Measurements from ENCODE around the gene PEX14. TPM values are rescaled to one million over a fixed set of nuclear protein-coding genes. Genes with fewer than 3 reads are reported as not detected.

The PEX14 gene
- total RNA-seq, 5 donors from 2014 or later (not counting 1 experiment from before 2014, with no cell fraction given): 22.3 to 24.5 (median 22.7) TPM

DNA sequence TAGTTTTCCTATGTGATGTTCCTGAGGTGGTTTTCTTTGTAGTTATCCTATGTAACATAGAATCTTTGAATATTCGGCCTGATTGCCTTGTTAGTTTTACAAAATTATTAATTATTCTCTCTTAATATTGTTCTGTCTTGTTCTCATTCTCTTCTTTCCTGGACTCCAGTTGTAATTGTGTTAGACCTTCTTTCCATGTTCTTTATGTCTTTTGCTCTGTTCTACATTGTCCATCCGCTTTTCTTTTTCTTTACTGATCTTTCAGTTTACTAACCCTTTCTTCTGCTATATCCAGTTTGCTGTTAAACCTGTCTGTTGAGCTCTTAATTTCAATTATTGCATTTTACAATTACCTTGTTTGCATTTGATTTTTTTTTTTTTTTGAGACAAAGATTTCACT is 89.3 kb downstream of the PEX14 start:
- ChIA-PET CTCF (interaction anchor here in 1 of 2 donors (0.7 kb wide), 2 partner anchors 54 to 56 kb away, joined by 3 to 6 read pairs; no protein-coding TSS in a partner anchor), POLR2A (interaction anchor here in 1 of 2 donors (0.6 kb wide), 1 partner anchor 56 kb away, joined by 3 read pairs; no protein-coding TSS in a partner anchor)
- Histone ChIP-seq H3K9me3 (no peaks in the 10 kb centered on the region), H3K27me3 (replicated peaks in 1 of 2; ENCODE audit: control insufficient read depth in 2 of 2, extremely low read depth in 1 of 2, insufficient read depth in 2 of 2, low read length in 1 of 2) (no peaks in the 10 kb centered on the region), H3K4me1 (ENCODE audit: control insufficient read depth in 1 of 2, extremely low read depth in 1 of 2, insufficient read depth in 2 of 2, low read length in 2 of 2) (no peaks in the 10 kb centered on the region), H3K27ac (ENCODE audit: low read length) (no peak overlapping the region), H3K4me3 (ENCODE audit: control insufficient read depth in 1 of 2, extremely low read depth in 1 of 2, low read length in 1 of 2) (no peak overlapping the region), H3K36me3 (ENCODE audit: control insufficient read depth in 2 of 2, extremely low read depth in 1 of 2, insufficient read depth in 1 of 2, low read length in 1 of 2) (no peaks in the 10 kb centered on the region)
- Mint-ChIP-seq H3K27ac (no peak overlapping the region), H3K9me3 (peaks cover 5 to 7% (median 6%) of the 10 kb centered on the region in 3 donors), H3K4me3 (no peak overlapping the region), H3K27me3 (no peaks in the 10 kb centered on the region), H3K36me3 (peaks cover 24% of the 10 kb centered on the region), H3K4me1 (peaks cover 8 to 17% (median 12%) of the 10 kb centered on the region in 3 donors)
- no CpG with 5 or more reads among the region's 2 CpGs for WGBS (ENCODE audit: insufficient coverage)
- DNase-seq (no peak), ATAC-seq (replicated peaks in 1 of 4) (no peak)

DNA sequence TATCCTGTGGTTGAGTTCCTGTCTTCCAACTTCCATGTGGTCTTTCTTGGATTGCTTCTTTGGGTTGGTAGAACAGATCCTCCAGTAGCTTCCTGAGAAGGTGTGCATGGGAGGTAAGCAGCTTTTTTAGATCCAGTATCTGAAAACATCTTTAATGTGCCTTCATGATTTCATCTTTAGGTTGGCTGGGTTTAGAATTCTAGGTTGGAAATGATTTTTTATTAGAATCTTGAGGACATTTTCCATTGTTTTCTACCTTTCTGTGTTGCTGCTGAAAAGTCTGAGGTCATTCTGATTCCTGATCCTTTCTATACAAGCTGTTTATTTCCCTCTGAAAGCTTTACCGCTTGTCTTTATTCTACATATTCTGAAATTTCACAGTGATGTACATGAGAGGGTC is 94.8 kb downstream of the PEX14 start:
- H3K27me3 Mint-ChIP-seq: no peaks in the 10 kb centered on the region
- Histone ChIP-seq H3K4me1 (ENCODE audit: control insufficient read depth in 1 of 2, extremely low read depth in 1 of 2, insufficient read depth in 2 of 2, low read length in 2 of 2) (no peaks in the 10 kb centered on the region), H3K9me3 (no peaks in the 10 kb centered on the region), H3K4me3 (ENCODE audit: control insufficient read depth in 1 of 2, extremely low read depth in 1 of 2, low read length in 1 of 2) (no peak overlapping the region), H3K27me3 (replicated peaks in 1 of 2; ENCODE audit: control insufficient read depth in 2 of 2, extremely low read depth in 1 of 2, insufficient read depth in 2 of 2, low read length in 1 of 2) (no peaks in the 10 kb centered on the region), H3K36me3 (ENCODE audit: control insufficient read depth in 2 of 2, extremely low read depth in 1 of 2, insufficient read depth in 1 of 2, low read length in 1 of 2) (no peaks in the 10 kb centered on the region), H3K27ac (ENCODE audit: low read length) (no peak overlapping the region)
- ChIA-PET POLR2A (interaction anchor here in 1 of 2 donors (0.7 kb wide), 1 partner anchor 380 kb away, joined by 3 read pairs; no protein-coding TSS in a partner anchor), CTCF (no interaction called here)
- peaks cover 0 to 4% (median 0%) of the 10 kb centered on the region in 3 donors for H3K9me3 Mint-ChIP-seq
- peaks cover 2 to 5% (median 4%) of the 10 kb centered on the region in 3 donors for H3K4me1 Mint-ChIP-seq
- H3K36me3 Mint-ChIP-seq: peaks cover 18% of the 10 kb centered on the region
- DNase-seq (no peak), ATAC-seq (replicated peaks in 1 of 4) (no peak)
- no peak overlapping the region for H3K27ac Mint-ChIP-seq
- H3K4me3 Mint-ChIP-seq: no peak overlapping the region
- no CpG with 5 or more reads among the region's 1 CpG for WGBS (ENCODE audit: insufficient coverage)

DNA sequence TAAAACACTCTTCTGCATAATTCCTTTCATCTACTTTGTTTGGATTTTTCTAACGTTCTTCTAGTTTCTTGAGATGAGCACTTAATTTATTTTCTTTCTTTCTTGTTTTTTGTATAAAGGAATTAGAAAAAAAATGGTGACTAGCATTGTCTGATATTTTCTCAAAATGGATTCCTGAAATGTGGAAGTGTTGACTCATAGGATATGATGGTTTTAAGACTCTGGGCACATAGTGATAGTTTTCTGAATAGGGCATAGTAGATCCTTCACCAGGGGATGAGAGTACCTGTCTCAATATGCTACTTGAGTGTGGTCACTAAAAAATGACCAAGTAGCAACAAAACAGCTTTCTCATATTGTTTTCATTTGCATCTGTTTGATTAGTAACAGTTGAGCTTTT is 100.9 kb downstream of the PEX14 start:
- ATAC-seq (replicated peaks in 1 of 4): no peak
- POLR2A ChIA-PET: interaction anchor here in 1 of 2 donors (0.6 kb wide), 1 partner anchor 128 kb away, joined by 8 read pairs; no protein-coding TSS in a partner anchor
- Mint-ChIP-seq H3K4me1 (no peaks in the 10 kb centered on the region), H3K36me3 (peaks cover 11% of the 10 kb centered on the region), H3K9me3 (no peaks in the 10 kb centered on the region), H3K27ac (no peak overlapping the region), H3K4me3 (no peak overlapping the region), H3K27me3 (no peaks in the 10 kb centered on the region)
- Histone ChIP-seq H3K36me3 (ENCODE audit: control insufficient read depth in 2 of 2, extremely low read depth in 1 of 2, insufficient read depth in 1 of 2, low read length in 1 of 2) (no peaks in the 10 kb centered on the region), H3K27me3 (replicated peaks in 1 of 2; ENCODE audit: control insufficient read depth in 2 of 2, extremely low read depth in 1 of 2, insufficient read depth in 2 of 2, low read length in 1 of 2) (no peaks in the 10 kb centered on the region), H3K4me1 (ENCODE audit: control insufficient read depth in 1 of 2, extremely low read depth in 1 of 2, insufficient read depth in 2 of 2, low read length in 2 of 2) (no peaks in the 10 kb centered on the region), H3K27ac (ENCODE audit: low read length) (no peak overlapping the region), H3K4me3 (ENCODE audit: control insufficient read depth in 1 of 2, extremely low read depth in 1 of 2, low read length in 1 of 2) (no peak overlapping the region), H3K9me3 (no peaks in the 10 kb centered on the region)
- no CpG with 5 or more reads among the region's 1 CpG for WGBS (ENCODE audit: insufficient coverage)
- CTCF ChIA-PET: interaction anchor here in 1 of 2 donors (0.5 kb wide), 1 partner anchor 636 kb away, joined by 10 read pairs; no protein-coding TSS in a partner anchor
- DNase-seq: no peak

DNA sequence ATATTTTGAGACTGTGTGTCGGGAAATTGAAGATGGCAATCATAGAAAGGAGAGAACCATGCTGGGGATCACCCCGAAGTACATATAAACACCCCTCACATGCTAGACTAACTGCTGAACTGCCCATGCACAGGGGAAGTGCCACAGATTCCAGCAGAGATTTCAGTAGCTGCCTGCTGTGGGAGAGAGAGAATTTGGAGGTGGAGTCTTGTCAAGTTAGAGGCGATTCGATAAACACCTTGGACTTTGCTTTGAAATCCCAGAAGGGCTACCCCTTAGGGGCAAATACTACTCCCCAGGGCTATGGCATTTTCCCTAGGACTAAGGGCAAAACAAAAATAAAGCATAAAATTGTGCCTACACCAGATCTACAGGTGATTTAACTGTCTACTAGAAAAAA is 103.3 kb downstream of the PEX14 start:
- CTCF ChIA-PET: no interaction called here
- POLR2A ChIA-PET: no interaction called here

DNA sequence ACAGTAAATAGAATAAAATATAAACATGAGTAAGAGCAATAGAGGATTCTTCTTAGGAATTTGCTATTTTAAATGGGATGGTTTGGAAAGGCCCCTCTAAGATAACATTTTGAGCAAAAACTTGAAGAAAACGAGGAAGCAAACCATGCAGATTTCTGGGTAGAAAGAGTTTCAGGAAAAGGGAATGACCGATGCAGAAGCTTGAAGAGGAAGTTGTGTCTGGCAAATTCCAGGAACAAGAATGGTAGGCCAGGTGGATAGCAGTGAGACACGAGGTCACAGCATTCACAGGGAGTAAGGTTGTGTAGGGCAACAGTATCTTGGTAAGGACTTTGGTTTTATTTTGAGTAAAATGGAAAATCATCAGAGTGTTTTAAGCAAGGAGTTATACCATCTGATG is 108.9 kb downstream of the PEX14 start:
- Histone ChIP-seq H3K27ac (ENCODE audit: low read length) (no peak overlapping the region), H3K4me1 (ENCODE audit: control insufficient read depth in 1 of 2, extremely low read depth in 1 of 2, insufficient read depth in 2 of 2, low read length in 2 of 2) (no peaks in the 10 kb centered on the region), H3K27me3 (replicated peaks in 1 of 2; ENCODE audit: control insufficient read depth in 2 of 2, extremely low read depth in 1 of 2, insufficient read depth in 2 of 2, low read length in 1 of 2) (no peaks in the 10 kb centered on the region), H3K4me3 (ENCODE audit: control insufficient read depth in 1 of 2, extremely low read depth in 1 of 2, low read length in 1 of 2) (no peak overlapping the region), H3K36me3 (ENCODE audit: control insufficient read depth in 2 of 2, extremely low read depth in 1 of 2, insufficient read depth in 1 of 2, low read length in 1 of 2) (no peaks in the 10 kb centered on the region), H3K9me3 (no peaks in the 10 kb centered on the region)
- Mint-ChIP-seq H3K9me3 (no peaks in the 10 kb centered on the region), H3K27ac (no peak overlapping the region), H3K36me3 (peaks cover 23% of the 10 kb centered on the region), H3K4me1 (peaks cover 0 to 10% (median 0%) of the 10 kb centered on the region in 3 donors), H3K4me3 (no peak overlapping the region), H3K27me3 (no peaks in the 10 kb centered on the region)
- WGBS (ENCODE audit: insufficient coverage): 53% methylated on average over 3 of the region's 3 CpGs
- ATAC-seq (replicated peaks in 1 of 4) (no peak), DNase-seq (no peak)
- ChIA-PET CTCF (no interaction called here), POLR2A (no interaction called here)

More for the DNA sequence above, 103.3 kb downstream of the PEX14 start:
- Histone ChIP-seq H3K27me3 (replicated peaks in 1 of 2; ENCODE audit: control insufficient read depth in 2 of 2, extremely low read depth in 1 of 2, insufficient read depth in 2 of 2, low read length in 1 of 2) (no peaks in the 10 kb centered on the region), H3K4me3 (ENCODE audit: control insufficient read depth in 1 of 2, extremely low read depth in 1 of 2, low read length in 1 of 2) (no peak overlapping the region), H3K27ac (ENCODE audit: low read length) (no peak overlapping the region), H3K9me3 (no peaks in the 10 kb centered on the region), H3K36me3 (ENCODE audit: control insufficient read depth in 2 of 2, extremely low read depth in 1 of 2, insufficient read depth in 1 of 2, low read length in 1 of 2) (no peaks in the 10 kb centered on the region), H3K4me1 (ENCODE audit: control insufficient read depth in 1 of 2, extremely low read depth in 1 of 2, insufficient read depth in 2 of 2, low read length in 2 of 2) (no peaks in the 10 kb centered on the region)
- H3K27me3 Mint-ChIP-seq: no peaks in the 10 kb centered on the region
- no peaks in the 10 kb centered on the region for H3K4me1 Mint-ChIP-seq
- no peak for DNase-seq
- no peaks in the 10 kb centered on the region for H3K9me3 Mint-ChIP-seq
- peaks cover 16% of the 10 kb centered on the region for H3K36me3 Mint-ChIP-seq
- H3K4me3 Mint-ChIP-seq: no peak overlapping the region
- ATAC-seq (replicated peaks in 1 of 4): no peak
- no CpG with 5 or more reads among the region's 4 CpGs for WGBS (ENCODE audit: insufficient coverage)
- H3K27ac Mint-ChIP-seq: no peak overlapping the region

DNA sequence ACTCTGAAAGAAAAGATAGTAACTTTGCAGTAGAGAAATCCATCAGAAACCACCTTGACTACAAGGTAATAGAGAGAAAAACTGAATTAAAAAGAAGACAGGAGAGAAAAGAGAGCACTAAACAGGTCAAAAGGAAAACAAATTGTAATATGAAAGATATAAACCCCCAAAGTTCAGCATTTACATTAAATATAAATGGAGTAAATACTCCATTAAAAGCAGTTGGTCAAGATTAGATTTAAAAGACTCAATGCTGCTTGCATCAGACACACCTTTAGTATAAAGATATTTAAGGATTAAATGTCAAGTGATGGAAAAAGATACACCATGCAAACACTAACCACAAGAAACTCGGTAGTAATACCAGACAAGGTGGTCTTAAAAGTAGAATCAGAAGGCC is 110.5 kb downstream of the PEX14 start:
- POLR2A ChIA-PET: no interaction called here

DNA sequence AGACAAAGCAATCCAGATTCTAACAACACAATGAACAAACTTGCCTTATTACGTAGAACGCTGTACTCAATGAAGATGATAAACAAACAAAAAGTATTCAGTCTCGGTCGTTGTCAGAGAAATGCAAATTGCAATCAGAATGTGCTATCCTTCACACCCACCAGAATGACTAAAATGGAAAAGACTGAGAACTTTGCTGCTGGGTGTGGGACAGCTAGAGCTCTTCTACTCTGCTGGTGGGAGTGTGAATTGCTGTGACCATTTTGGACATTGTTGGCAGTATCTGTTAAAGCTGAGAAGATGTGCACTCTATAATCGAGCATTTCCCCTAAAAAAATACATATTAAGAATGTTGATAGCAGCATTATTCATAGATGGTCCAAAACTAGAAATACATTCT is 111.4 kb downstream of the PEX14 start:
- ATAC-seq (replicated peaks in 1 of 4): no peak
- Histone ChIP-seq H3K4me3 (ENCODE audit: control insufficient read depth in 1 of 2, extremely low read depth in 1 of 2, low read length in 1 of 2) (no peak overlapping the region), H3K27me3 (replicated peaks in 1 of 2; ENCODE audit: control insufficient read depth in 2 of 2, extremely low read depth in 1 of 2, insufficient read depth in 2 of 2, low read length in 1 of 2) (no peaks in the 10 kb centered on the region), H3K9me3 (no peaks in the 10 kb centered on the region), H3K27ac (ENCODE audit: low read length) (no peak overlapping the region), H3K4me1 (ENCODE audit: control insufficient read depth in 1 of 2, extremely low read depth in 1 of 2, insufficient read depth in 2 of 2, low read length in 2 of 2) (no peaks in the 10 kb centered on the region), H3K36me3 (ENCODE audit: control insufficient read depth in 2 of 2, extremely low read depth in 1 of 2, insufficient read depth in 1 of 2, low read length in 1 of 2) (no peaks in the 10 kb centered on the region)
- H3K36me3 Mint-ChIP-seq: peaks cover 17% of the 10 kb centered on the region
- ChIA-PET CTCF (no interaction called here), POLR2A (no interaction called here)
- no peak for DNase-seq
- no peak overlapping the region for H3K27ac Mint-ChIP-seq
- peaks cover 0 to 10% (median 0%) of the 10 kb centered on the region in 3 donors for H3K4me1 Mint-ChIP-seq
- H3K27me3 Mint-ChIP-seq: no peaks in the 10 kb centered on the region
- no peak overlapping the region for H3K4me3 Mint-ChIP-seq
- WGBS (ENCODE audit: insufficient coverage): no CpG with 5 or more reads among the region's 5 CpGs
- H3K9me3 Mint-ChIP-seq: no peaks in the 10 kb centered on the region

More for the DNA sequence above, 110.5 kb downstream of the PEX14 start:
- Mint-ChIP-seq H3K27ac (no peak overlapping the region), H3K4me1 (peaks cover 0 to 10% (median 0%) of the 10 kb centered on the region in 3 donors), H3K36me3 (peaks cover 20% of the 10 kb centered on the region), H3K27me3 (no peaks in the 10 kb centered on the region), H3K4me3 (no peak overlapping the region), H3K9me3 (no peaks in the 10 kb centered on the region)
- no peak for DNase-seq
- no peak overlapping the region for H3K27ac ChIP-seq (ENCODE audit: low read length)
- CTCF ChIA-PET: no interaction called here
- no peaks in the 10 kb centered on the region for H3K36me3 ChIP-seq (ENCODE audit: control insufficient read depth in 2 of 2, extremely low read depth in 1 of 2, insufficient read depth in 1 of 2, low read length in 1 of 2)
- no peaks in the 10 kb centered on the region for H3K27me3 ChIP-seq (replicated peaks in 1 of 2; ENCODE audit: control insufficient read depth in 2 of 2, extremely low read depth in 1 of 2, insufficient read depth in 2 of 2, low read length in 1 of 2)
- no peaks in the 10 kb centered on the region for H3K4me1 ChIP-seq (ENCODE audit: control insufficient read depth in 1 of 2, extremely low read depth in 1 of 2, insufficient read depth in 2 of 2, low read length in 2 of 2)
- H3K9me3 ChIP-seq: no peaks in the 10 kb centered on the region
- no peak for ATAC-seq (replicated peaks in 1 of 4)
- WGBS (ENCODE audit: insufficient coverage): 20% methylated on average over 1 of the region's 1 CpG
- H3K4me3 ChIP-seq (ENCODE audit: control insufficient read depth in 1 of 2, extremely low read depth in 1 of 2, low read length in 1 of 2): no peak overlapping the region

Measured in T-cell (primary cell).